Measurements from ENCODE around the gene TAGLN3. TPM values are rescaled to one million over a fixed set of nuclear protein-coding genes. Genes with fewer than 3 reads are reported as not detected.

The TAGLN3 gene
- total and polyA plus RNA-seq, 11 donors, result 0.25 to 1.7 (median 0.77) TPM; not detected in 4

DNA sequence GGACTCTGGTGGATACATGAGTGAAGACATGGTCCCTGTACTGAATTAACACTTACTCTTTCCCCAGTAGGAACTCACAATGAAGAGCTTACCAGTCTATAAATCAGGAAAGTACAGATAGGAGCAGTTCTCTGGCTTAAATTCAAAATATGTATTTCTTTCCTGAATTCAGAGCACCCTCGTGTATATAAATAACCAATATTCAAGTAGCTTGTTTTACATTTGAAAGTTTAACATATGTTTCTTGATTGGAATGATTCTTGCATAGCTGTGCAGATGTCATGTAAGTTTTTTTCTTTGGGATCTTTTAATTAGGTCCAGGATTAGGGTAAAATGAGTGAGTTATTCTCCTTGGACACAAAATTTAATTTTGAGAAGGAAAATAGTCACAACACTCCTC is 21.0 kb downstream of the TAGLN3 start:
- no peak for TF ChIP-seq POLR2A (IDR thresholded peaks at IDR 0.05)
- TF ChIP-seq, protein P1, sequence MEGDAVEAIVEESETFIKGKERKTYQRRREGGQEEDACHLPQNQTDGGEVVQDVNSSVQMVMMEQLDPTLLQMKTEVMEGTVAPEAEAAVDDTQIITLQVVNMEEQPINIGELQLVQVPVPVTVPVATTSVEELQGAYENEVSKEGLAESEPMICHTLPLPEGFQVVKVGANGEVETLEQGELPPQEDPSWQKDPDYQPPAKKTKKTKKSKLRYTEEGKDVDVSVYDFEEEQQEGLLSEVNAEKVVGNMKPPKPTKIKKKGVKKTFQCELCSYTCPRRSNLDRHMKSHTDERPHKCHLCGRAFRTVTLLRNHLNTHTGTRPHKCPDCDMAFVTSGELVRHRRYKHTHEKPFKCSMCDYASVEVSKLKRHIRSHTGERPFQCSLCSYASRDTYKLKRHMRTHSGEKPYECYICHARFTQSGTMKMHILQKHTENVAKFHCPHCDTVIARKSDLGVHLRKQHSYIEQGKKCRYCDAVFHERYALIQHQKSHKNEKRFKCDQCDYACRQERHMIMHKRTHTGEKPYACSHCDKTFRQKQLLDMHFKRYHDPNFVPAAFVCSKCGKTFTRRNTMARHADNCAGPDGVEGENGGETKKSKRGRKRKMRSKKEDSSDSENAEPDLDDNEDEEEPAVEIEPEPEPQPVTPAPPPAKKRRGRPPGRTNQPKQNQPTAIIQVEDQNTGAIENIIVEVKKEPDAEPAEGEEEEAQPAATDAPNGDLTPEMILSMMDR (IDR thresholded peaks at IDR 0.05), result no peak
- Histone ChIP-seq H3K27ac (no peak overlapping the region), H3K36me3 (no peaks in the 10 kb centered on the region), H3K4me3 (no peak overlapping the region), H3K4me1 (no peaks in the 10 kb centered on the region), H3K9me3 (peaks cover 0 to 6% (median 0%) of the 10 kb centered on the region in 12 donors), H3K27me3 (no peaks in the 10 kb centered on the region)
- ATAC-seq (no peak), DNase-seq (no peak)
- intact Hi-C loops (cut with DNase I), result loop anchor here in 2 of 10 donors (2.0 to 5.0 kb wide), 2 partner anchors 303 to 352 kb away; no protein-coding TSS in a partner anchor
- 71 to 81% (median 79%) methylated on average over 1 of the region's 1 CpG for WGBS, 4 donors

DNA sequence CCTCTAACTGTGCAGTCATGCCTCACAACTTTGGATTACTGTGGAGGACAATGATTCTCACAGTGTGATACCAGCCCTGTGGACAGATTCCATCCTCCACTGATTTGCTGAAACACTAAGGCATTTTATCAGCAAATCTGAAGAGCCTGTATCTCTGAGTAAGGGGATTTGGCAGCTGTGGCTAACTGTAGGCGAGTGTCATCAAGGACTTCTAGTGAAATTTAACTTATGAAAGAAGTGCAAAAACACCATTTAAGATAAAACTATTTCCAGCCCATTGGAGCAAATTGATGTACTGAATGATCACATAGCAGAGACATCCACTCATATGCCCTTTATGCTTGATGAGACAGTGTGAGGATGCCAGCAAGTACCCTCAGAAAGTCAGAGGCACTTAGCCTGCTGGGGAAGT is 22.0 kb downstream of the TAGLN3 start:
- ATAC-seq, result no peak
- 62 to 81% (median 74%) methylated on average over 1 of the region's 1 CpG for WGBS, 4 donors
- Histone ChIP-seq H3K4me3 (no peak overlapping the region), H3K9me3 (peaks cover 0 to 6% (median 0%) of the 10 kb centered on the region in 12 donors), H3K36me3 (no peaks in the 10 kb centered on the region), H3K4me1 (no peaks in the 10 kb centered on the region), H3K27ac (no peak overlapping the region), H3K27me3 (no peaks in the 10 kb centered on the region)
- intact Hi-C loops (cut with DNase I), result loop anchor here in 1 of 10 donors (5.0 kb wide), 1 partner anchor 353 kb away; no protein-coding TSS in a partner anchor
- TF ChIP-seq, protein P1 (IDR thresholded peaks at IDR 0.05), result no peak
- no peak for TF ChIP-seq POLR2A (IDR thresholded peaks at IDR 0.05)
- no peak for DNase-seq

DNA sequence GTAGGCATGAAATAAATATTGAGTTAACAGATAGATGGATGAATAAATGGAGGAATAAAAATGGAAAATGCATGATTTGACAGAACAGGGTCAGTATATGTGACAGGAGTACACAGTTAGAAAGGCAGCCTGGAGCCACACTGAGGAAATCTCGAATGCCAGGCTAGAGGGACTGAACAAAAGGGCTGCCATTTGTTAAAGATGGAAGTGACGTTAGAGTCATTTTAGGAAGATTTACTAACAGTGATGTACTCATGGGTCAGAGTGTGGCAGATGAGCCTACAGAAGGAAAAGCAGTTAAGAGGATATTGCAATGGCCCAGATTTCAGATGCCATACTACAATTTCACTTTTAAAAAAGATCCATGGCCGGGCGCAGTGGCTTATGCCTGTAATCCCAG is 28.4 kb downstream of the TAGLN3 start:
- intact Hi-C loops (cut with DNase I), result no loop called here
- TF ChIP-seq POLR2A (IDR thresholded peaks at IDR 0.05), result no peak
- TF ChIP-seq, protein P1 (IDR thresholded peaks at IDR 0.05), result no peak
- Histone ChIP-seq H3K9me3 (no peaks in the 10 kb centered on the region), H3K36me3 (no peaks in the 10 kb centered on the region), H3K4me3 (no peak overlapping the region), H3K27me3 (no peaks in the 10 kb centered on the region), H3K4me1 (peaks cover 0 to 10% (median 0%) of the 10 kb centered on the region in 12 donors), H3K27ac (no peak overlapping the region)
- WGBS, 4 donors, result 92 to 97% (median 94%) methylated on average over 4 of the region's 4 CpGs
- ATAC-seq (no peak), DNase-seq (no peak)

DNA sequence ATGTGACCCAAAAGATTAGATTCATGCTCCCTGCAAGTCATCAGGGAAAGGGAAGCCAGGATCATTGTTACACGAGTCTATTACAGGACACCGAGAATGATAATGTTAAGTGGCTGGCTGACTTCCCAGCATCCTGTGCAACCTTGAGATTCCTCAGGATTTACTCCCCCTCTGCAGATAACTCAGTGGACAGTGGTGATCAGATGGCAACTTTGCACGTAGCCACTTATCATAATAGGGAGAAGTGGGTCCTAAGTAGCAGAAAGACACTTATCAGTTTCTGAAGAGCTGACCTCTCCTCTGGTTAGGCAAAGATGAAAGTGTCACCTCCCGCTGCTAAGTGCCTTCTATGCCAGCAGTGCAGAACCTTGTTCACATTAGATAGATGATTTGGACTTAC is 29.1 kb downstream of the TAGLN3 start:
- intact Hi-C loops (cut with DNase I), result no loop called here
- Histone ChIP-seq H3K9me3 (no peaks in the 10 kb centered on the region), H3K4me1 (peaks cover 0 to 16% (median 0%) of the 10 kb centered on the region in 12 donors), H3K36me3 (no peaks in the 10 kb centered on the region), H3K27me3 (no peaks in the 10 kb centered on the region), H3K4me3 (no peak overlapping the region), H3K27ac (no peak overlapping the region)
- ATAC-seq, result peak in 3 of 4 donors; percentile 58 to 89 (median 82)
- TF ChIP-seq, protein P1 (IDR thresholded peaks at IDR 0.05), result no peak
- no peak for TF ChIP-seq POLR2A (IDR thresholded peaks at IDR 0.05)
- DNase-seq, result peak in 2 of 5 donors; percentile 25 to 34
- 17 to 33% (median 20%) methylated on average over 4 of the region's 4 CpGs for WGBS, 4 donors
